GM12878 (cell line): ENCODE data around the gene BCL2. TPM values are rescaled to one million over a fixed set of nuclear protein-coding genes. Genes with fewer than 3 reads are reported as not detected.
A peak's percentile ranks its signal among the peaks of the same experiment; 100 is the strongest.

ENCODE experiments used
- ATAC-seq: fragments of 200-7000 bp; cut with Tn5 transposase; 3 replicates; pipeline ENCODE4 v1.9.1; 2020; ENCODE audit warnings: mild to moderate bottlenecking, moderate library complexity
- BruUV-seq: library from RNA; stranded (reverse); fragments of 400-500 nt; replicated peaks from 2 replicates; lab custom pipeline; 2021; lab: Mats Ljungman, UMichigan
- CTCF ChIA-PET: fragments of 300-600 bp; sonication (Branson Sonifier 250); formaldehyde crosslinking; extraction: SDS; loops from one replicate; lab custom pipeline; 2021; ENCODE audit warnings: inconsistent platforms; lab: Yijun Ruan, JAX
- POLR2A ChIA-PET: fragments of 350-600 bp; formaldehyde crosslinking; extraction: SDS; loops from one replicate; lab custom pipeline; 2021; ENCODE audit warnings: inconsistent platforms; lab: Charles Lee
- RAD21 ChIA-PET: fragments of 300-600 bp; sonication (Branson Sonifier 250); formaldehyde crosslinking; loops from one replicate; lab custom pipeline; 2023; ENCODE audit warnings: antibody characterized with exemption; ENCODE audit not compliant: unreplicated experiment; lab: Charles Lee
- SMC1A ChIA-PET: fragments of 300-600 bp; sonication (Branson Sonifier 250); formaldehyde crosslinking; loops from one replicate; lab custom pipeline; 2023; ENCODE audit not compliant: unreplicated experiment, uncharacterized antibody; lab: Charles Lee
- DNase-seq: peaks from one replicate; pipeline ENCODE4 v3.0.0-alpha.2; 2011; ENCODE audit warnings: low read depth, low spot score
- FAIRE-seq: peaks from 3 replicates; lab custom pipeline; 2011; peaks lifted over from hg19 to GRCh38; lab: Jason Lieb, UNC
- H2AFZ ChIP-seq: 2 replicates; pipeline ENCODE4 v1.6.0; 2011; ENCODE audit warnings: low read depth, low read length, control low read depth; ENCODE audit not compliant: control insufficient read depth
- H3K27ac ChIP-seq: 2 replicates; pipeline ENCODE4 v1.5.1; 2011; ENCODE audit warnings: control low read depth; ENCODE audit not compliant: control insufficient read depth, insufficient read depth
- H3K27me3 ChIP-seq, 2 experiments: replicated peaks in 1 of 2; 2 replicates each; pipeline versions ENCODE4 v1.6.0 to v1.6.1; 2011; ENCODE audit warnings: low read length in 1 of 2; ENCODE audit not compliant: control insufficient read depth in 2 of 2, insufficient read depth in 2 of 2
- H3K36me3 ChIP-seq, 2 experiments: 2 replicates each; pipeline ENCODE4 v1.5.1; 2011; ENCODE audit warnings: low read length in 1 of 2; ENCODE audit not compliant: control insufficient read depth in 2 of 2, insufficient read depth in 2 of 2
- H3K4me1 ChIP-seq: 2 replicates; pipeline ENCODE4 v1.6.1; 2011; ENCODE audit warnings: mild to moderate bottlenecking, low read length, moderate library complexity, mixed read lengths; ENCODE audit not compliant: control insufficient read depth, insufficient read depth
- H3K4me2 ChIP-seq: 2 replicates; pipeline ENCODE4 v1.6.0; 2011; ENCODE audit warnings: control low read depth; ENCODE audit not compliant: control insufficient read depth, insufficient read depth
- H3K4me3 ChIP-seq: fragments of 200-600 bp; sonication (generic); 2 replicates; pipeline ENCODE4 v1.5.1; 2016
- H3K79me2 ChIP-seq: 2 replicates; pipeline ENCODE4 v1.6.0; 2011; ENCODE audit warnings: low read length; ENCODE audit not compliant: control insufficient read depth, insufficient read depth
- H3K9ac ChIP-seq: 2 replicates; pipeline ENCODE4 v1.8.0; 2011; ENCODE audit warnings: low read length, control low read depth, mixed read lengths; ENCODE audit not compliant: control insufficient read depth, insufficient read depth
- H3K9me3 ChIP-seq: replicated peaks from 3 replicates; pipeline ENCODE4 v1.5.1; 2011; ENCODE audit warnings: mild to moderate bottlenecking, low read length; ENCODE audit not compliant: control insufficient read depth, insufficient read depth
- H4K20me1 ChIP-seq: 2 replicates; pipeline ENCODE4 v1.6.0; 2011; ENCODE audit not compliant: control insufficient read depth, insufficient read depth
- BMI1 ChIP-seq: fragments of 450-650 bp; IDR thresholded peaks from 2 replicates; pipeline ENCODE4 v1.6.1; 2016; ENCODE audit warnings: mild to moderate bottlenecking, moderate library complexity, borderline replicate concordance
- CBFB ChIP-seq: IDR thresholded peaks from 2 replicates; pipeline ENCODE4 v1.6.1; 2016; ENCODE audit warnings: antibody characterized with exemption, low read depth
- CHD2 ChIP-seq: IDR thresholded peaks from 2 replicates; pipeline ENCODE4 v1.6.1; 2011; ENCODE audit warnings: low read depth, low read length, improper control_type of control experiment, borderline replicate concordance
- EGR1 ChIP-seq, 2 experiments: IDR thresholded peaks; 1 replicate in 1 of 2; 2 replicates in 1 of 2; pipeline ENCODE4 v1.6.1; 2011 to 2012; ENCODE audit warnings: low read depth in 2 of 2, low read length in 2 of 2, borderline replicate concordance in 1 of 2, mild to moderate bottlenecking in 1 of 2, moderate library complexity in 1 of 2
- ESRRA ChIP-seq: IDR thresholded peaks from 2 replicates; pipeline ENCODE4 v1.6.1; 2012; ENCODE audit warnings: mild to moderate bottlenecking, low read length, improper control_type of control experiment
- GABPA ChIP-seq: IDR thresholded peaks from 2 replicates; pipeline ENCODE4 v1.6.1; 2014; ENCODE audit warnings: antibody characterized with exemption, low read depth, mild to moderate bottlenecking, inconsistent platforms
- HDAC6 ChIP-seq: fragments of 200-600 bp; sonication (generic); IDR thresholded peaks from one replicate; pipeline ENCODE4 v1.8.0; 2017; ENCODE audit warnings: antibody characterized with exemption; ENCODE audit not compliant: unreplicated experiment
- HDGF ChIP-seq: fragments of 450-650 bp; IDR thresholded peaks from 2 replicates; pipeline ENCODE4 v1.6.1; 2016; ENCODE audit warnings: antibody characterized with exemption
- IKZF2 ChIP-seq, 2 experiments: fragments of 450-650 bp; IDR thresholded peaks; 2 replicates each; pipeline ENCODE4 v1.6.1; 2017; ENCODE audit warnings: mild to moderate bottlenecking in 2 of 2, moderate library complexity in 2 of 2
- KAT2A ChIP-seq: conservative IDR thresholded peaks from 2 replicates; pipeline ENCODE4 v1.6.1; 2011; ENCODE audit warnings: low read depth, low read length; ENCODE audit not compliant: control insufficient read depth
- MTA3 ChIP-seq: IDR thresholded peaks from 2 replicates; pipeline ENCODE4 v1.6.1; 2012; ENCODE audit warnings: low read length, inconsistent platforms, borderline replicate concordance
- MXI1 ChIP-seq: fragments of 150-350 bp; IDR thresholded peaks from 2 replicates; pipeline ENCODE4 v1.6.1; 2011; ENCODE audit warnings: low read depth, mild to moderate bottlenecking, inconsistent platforms, low read length, improper control_type of control experiment
- NBN ChIP-seq: fragments of 450-650 bp; IDR thresholded peaks from 2 replicates; pipeline ENCODE4 v1.6.1; 2016
- NFIC ChIP-seq: IDR thresholded peaks from 2 replicates; pipeline ENCODE4 v1.6.1; 2012; ENCODE audit warnings: low read depth, mild to moderate bottlenecking, inconsistent platforms, low read length, moderate library complexity
- NR2C2 ChIP-seq: IDR thresholded peaks from 2 replicates; pipeline ENCODE4 v1.6.1; 2011; ENCODE audit warnings: borderline replicate concordance, low read depth; ENCODE audit not compliant: control insufficient read depth, insufficient read length
- PAX5 ChIP-seq: IDR thresholded peaks from 2 replicates; pipeline ENCODE4 v1.6.1; 2011; ENCODE audit warnings: low read depth, low read length, borderline replicate concordance
- PML ChIP-seq: IDR thresholded peaks from 2 replicates; pipeline ENCODE4 v1.6.1; 2012; ENCODE audit warnings: low read length, inconsistent platforms
- POU2F2 ChIP-seq: IDR thresholded peaks from 3 replicates; pipeline ENCODE4 v1.6.1; 2011; ENCODE audit warnings: low read depth, mild to moderate bottlenecking, low read length, borderline replicate concordance
- RCOR1 ChIP-seq: conservative IDR thresholded peaks from 2 replicates; pipeline ENCODE4 v1.6.1; 2012; ENCODE audit warnings: low read depth, low read length, improper control_type of control experiment
- SUZ12 ChIP-seq: fragments of 200-600 bp; sonication (generic); IDR thresholded peaks from one replicate; pipeline ENCODE4 v1.6.1; 2018; ENCODE audit warnings: antibody characterized with exemption, mild to moderate bottlenecking; ENCODE audit not compliant: unreplicated experiment
- TCF3 ChIP-seq: IDR thresholded peaks from 2 replicates; pipeline ENCODE4 v1.6.1; 2012; ENCODE audit warnings: low read depth, mild to moderate bottlenecking, low read length, borderline replicate concordance; ENCODE audit not compliant: insufficient read depth
- TCF7 ChIP-seq: IDR thresholded peaks from 2 replicates; pipeline ENCODE4 v1.6.1; 2014; ENCODE audit warnings: antibody characterized with exemption, borderline replicate concordance
- WGBS: methylation state at CpG from one replicate; pipeline ENCODE4 v1.1.6; 2016; ENCODE audit warnings: low lambda C conversion rate; ENCODE audit not compliant: insufficient replicate concordance, insufficient coverage; ENCODE audit errors: missing lambda C conversion rate; 5-methylcytosine and 5-hydroxymethylcytosine counted together
- in situ Hi-C: fragments of 300-500 bp; cut with MboI; formaldehyde crosslinking; loops from 9 replicates; pipeline ENCODE4 v1.14.3; 2018; ENCODE audit warnings: mixed read lengths
- intact Hi-C: fragments of 100-400 bp; cut with micrococcal nuclease; formaldehyde crosslinking; loops from one replicate; pipeline ENCODE4 v1.14.2; 2022; ENCODE audit not compliant: unreplicated experiment
- polyA plus RNA-seq, 11 experiments: library from polyadenylated mRNA; depleted of rRNA in 4 of 11; unstranded in 6 of 11; stranded (reverse) in 5 of 11; fragments of >200 nt; fragmentation: Nextera tagmentation in 4 of 11; fragmentation: Illumina TruSeq in 1 of 11; extraction: Ambion mirVana in 4 of 11; extraction: Trizol in 1 of 11; gene quantifications; 1 replicate in 1 of 11; 2 replicates in 10 of 11; pipeline versions ENCODE4 v1.2.1 to v1.2.3, GENCODE V29; 2011 to 2016; ENCODE audit warnings: inconsistent platforms in 2 of 11, missing spikeins in 2 of 11, low read depth in 1 of 11
- total RNA-seq, 4 experiments: library from RNA; depleted of rRNA in 3 of 4; stranded (reverse); fragments of >200 nt in 3 of 4; fragmentation: Illumina TruSeq in 1 of 4; extraction: Trizol in 1 of 4; gene quantifications; 2 replicates each; pipeline versions ENCODE4 v1.2.1 to v1.2.3, GENCODE V29; 2013 to 2021
- TF ChIP-seq, protein P1 (sequence below): fragments of 450-650 bp; IDR thresholded peaks from 2 replicates; pipeline ENCODE4 v1.6.1; 2016; ENCODE audit warnings: mild to moderate bottlenecking

Gene BCL2
- total and polyA plus RNA-seq, 10 of the 15 experiments (the other 5 are each of a cell fraction or from before 2014, with no cell fraction given) = 4.1 to 47.8 (median 19.3) TPM

DNA sequence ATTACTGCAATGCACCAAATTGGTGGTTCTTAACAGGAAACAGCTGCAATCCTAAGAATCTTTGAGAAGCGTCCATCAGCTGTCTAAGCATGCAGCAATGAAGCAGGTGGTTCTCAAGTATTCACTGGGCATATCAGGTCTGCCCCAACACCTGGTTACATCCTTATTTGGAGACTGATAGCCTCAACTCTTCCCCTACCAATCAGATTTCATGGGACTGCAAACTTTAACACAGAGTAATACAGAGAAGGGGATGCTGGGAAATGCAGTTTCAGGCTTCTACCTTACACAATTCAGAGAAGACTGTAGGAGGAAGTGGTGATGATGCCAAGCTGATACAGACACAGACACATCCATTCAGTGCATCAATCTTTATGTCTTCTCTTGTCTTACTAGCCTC is 240.5 kb downstream of the BCL2 start (continued):
- no peak for TF ChIP-seq POU2F2
- no peak for TF ChIP-seq PAX5
- TF ChIP-seq KAT2A = no peak
- no peak for TF ChIP-seq CBFB
- no peak for TF ChIP-seq IKZF2 (IDR thresholded peaks at IDR 0.05)
- TF ChIP-seq TCF3 = 0 out of 2 replicates have a peak, but pooled peaks have one; percentile 53
- TF ChIP-seq NFIC = no peak
- TF ChIP-seq GABPA = no peak
- TF ChIP-seq CHD2 = no peak
- no peak for TF ChIP-seq RCOR1
- TF ChIP-seq, all 136 proteins: peak for 7

DNA sequence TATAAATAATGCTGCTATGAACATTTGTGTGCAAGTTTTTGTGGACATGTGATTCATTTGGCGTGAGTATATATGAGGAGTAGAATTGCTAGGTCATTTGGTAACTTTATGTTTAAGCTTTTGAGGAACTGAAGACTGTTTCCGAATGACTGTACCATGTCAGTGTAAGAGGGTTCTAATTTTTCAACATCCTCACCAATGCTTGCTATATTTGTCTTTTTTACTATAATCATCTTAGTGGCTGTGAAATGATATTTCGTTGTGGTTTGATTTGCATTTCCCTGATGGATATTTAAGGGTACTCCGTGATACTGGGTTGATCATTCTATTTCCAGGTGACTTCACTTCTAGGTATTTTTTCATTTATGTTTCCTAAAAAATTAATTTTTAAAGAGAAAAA is 241.1 kb downstream of the BCL2 start:
- WGBS = 0% methylated on average over 4 of the region's 4 CpGs
- ChIA-PET POLR2A (interaction anchor here (0.8 kb wide), 1 partner anchor 10 kb away, joined by 3 read pairs; no protein-coding TSS in a partner anchor), RAD21 (interaction anchor here (0.7 to 2.8 kb wide), 5 partner anchors 17 to 236 kb away, joined by 3 to 7 read pairs (median 5); no protein-coding TSS in a partner anchor), CTCF (interaction anchor here (0.7 to 2.2 kb wide), 5 partner anchors 17 to 76 kb away, joined by 3 to 8 read pairs (median 3); no protein-coding TSS in a partner anchor), SMC1A (interaction anchor here (0.9 to 7.2 kb wide), 9 partner anchors 17 to 69 kb away, joined by 3 to 43 read pairs (median 4); no protein-coding TSS in a partner anchor)
- peak overlapping the region; percentile 79 for H3K27ac ChIP-seq
- peak; percentile 91 for ATAC-seq
- H3K4me1 ChIP-seq = peaks cover 17% of the 10 kb centered on the region
- DNase-seq = peak; percentile 98
- FAIRE-seq = peak; percentile 93
- H3K4me2 ChIP-seq = peak overlapping the region; percentile 6; the same call in 1 of the 2 replicates
- intact Hi-C loops = loop anchor here (1.0 to 10.0 kb wide), 5 partner anchors 20 to 364 kb away; partner anchors contain the start of gene PHLPP1
- H3K36me3 ChIP-seq = no peaks in the 10 kb centered on the region
- no peaks in the 10 kb centered on the region for H4K20me1 ChIP-seq
- no peak overlapping the region for H2AFZ ChIP-seq
- H3K4me3 ChIP-seq = no peak overlapping the region
- H3K9me3 ChIP-seq = peaks cover 22% of the 10 kb centered on the region
- H3K27me3 ChIP-seq = no peaks in the 10 kb centered on the region
- in situ Hi-C loops = no loop called here
- no TSS peak for BruUV-seq
- no peaks in the 10 kb centered on the region for H3K79me2 ChIP-seq
- no peak overlapping the region for H3K9ac ChIP-seq
- no peak for TF ChIP-seq HDAC6
- TF ChIP-seq SUZ12 = no peak
- TF ChIP-seq PML = peak; percentile 86
- TF ChIP-seq NR2C2 = no peak
- TF ChIP-seq MTA3 = peak; percentile 98
- TF ChIP-seq NBN = peak; percentile 87
- no peak for TF ChIP-seq HDGF
- peak; percentile 12; the same call in 1 of the 2 replicates for TF ChIP-seq TCF7
- TF ChIP-seq MXI1 = peak; percentile 66
- no peak for TF ChIP-seq EGR1 (IDR thresholded peaks at IDR 0.05; ENCODE audit: borderline replicate concordance in 1 of 2, low read depth in 2 of 2, low read length in 2 of 2)
- no peak for TF ChIP-seq ESRRA
- TF ChIP-seq BMI1 = peak; percentile 84
- peak; percentile 93; the same call in 2 of the 3 replicates for TF ChIP-seq POU2F2
- TF ChIP-seq, protein P1, sequence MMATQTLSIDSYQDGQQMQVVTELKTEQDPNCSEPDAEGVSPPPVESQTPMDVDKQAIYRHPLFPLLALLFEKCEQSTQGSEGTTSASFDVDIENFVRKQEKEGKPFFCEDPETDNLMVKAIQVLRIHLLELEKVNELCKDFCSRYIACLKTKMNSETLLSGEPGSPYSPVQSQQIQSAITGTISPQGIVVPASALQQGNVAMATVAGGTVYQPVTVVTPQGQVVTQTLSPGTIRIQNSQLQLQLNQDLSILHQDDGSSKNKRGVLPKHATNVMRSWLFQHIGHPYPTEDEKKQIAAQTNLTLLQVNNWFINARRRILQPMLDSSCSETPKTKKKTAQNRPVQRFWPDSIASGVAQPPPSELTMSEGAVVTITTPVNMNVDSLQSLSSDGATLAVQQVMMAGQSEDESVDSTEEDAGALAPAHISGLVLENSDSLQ = no peak
